GM21619 (cell line): ENCODE measurements around the gene REELD1.
A peak's percentile ranks its signal among the peaks of the same experiment; 100 is the strongest.

ENCODE experiments used
- ATAC-seq: cut with Tn5 transposase; IDR thresholded peaks from one replicate; pipeline ENCODE4 v1.9.1; 2021; ENCODE audit not compliant: unreplicated experiment

The REELD1 gene

GRCh38 chr4:146214238-146214637 is at the start of gene REELD1:
TSS of gene REELD1 (plus strand) at chr4:146214538. CDS start at chr4:146216953, 2,415 bp downstream.
- no peak for ATAC-seq

DNA sequence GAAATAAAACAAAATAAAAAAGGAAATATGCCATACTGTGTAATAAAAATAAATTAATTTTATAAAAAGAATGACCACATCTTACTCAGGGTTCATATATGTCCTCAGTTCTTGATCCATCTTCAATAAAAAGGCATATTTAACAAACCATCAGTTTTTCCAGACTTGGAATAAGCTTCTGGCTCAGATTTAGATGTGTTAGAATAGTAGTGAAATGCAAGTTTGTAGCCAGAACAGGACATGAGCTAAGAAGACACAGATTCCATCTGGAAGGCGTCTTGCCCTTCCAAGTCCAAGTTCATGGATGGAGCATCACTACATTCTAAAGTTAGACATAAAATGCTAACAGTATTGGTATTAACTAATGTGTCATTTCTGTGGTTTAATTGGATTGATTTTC is 49.1 kb upstream of the REELD1 start:
- no peak for ATAC-seq

DNA sequence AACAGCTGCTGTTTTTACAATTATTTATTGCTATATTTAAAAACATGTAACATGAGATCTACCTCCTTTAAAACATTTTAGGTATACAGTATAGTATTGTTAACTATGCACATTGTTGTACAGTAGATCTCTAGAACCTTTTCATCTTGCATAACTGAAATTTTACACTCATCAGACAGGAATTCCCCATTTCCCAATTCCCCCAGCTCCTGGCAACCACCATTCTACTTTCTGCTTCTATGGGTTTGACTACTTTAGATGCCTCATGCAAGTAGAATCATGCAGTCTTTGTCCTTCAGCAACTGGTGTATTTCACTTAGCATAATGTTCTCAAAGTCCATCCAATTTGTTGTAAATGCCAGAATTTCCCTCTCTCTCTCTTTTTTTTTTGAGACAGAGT is 48.5 kb upstream of the REELD1 start:
- ATAC-seq: no peak

DNA sequence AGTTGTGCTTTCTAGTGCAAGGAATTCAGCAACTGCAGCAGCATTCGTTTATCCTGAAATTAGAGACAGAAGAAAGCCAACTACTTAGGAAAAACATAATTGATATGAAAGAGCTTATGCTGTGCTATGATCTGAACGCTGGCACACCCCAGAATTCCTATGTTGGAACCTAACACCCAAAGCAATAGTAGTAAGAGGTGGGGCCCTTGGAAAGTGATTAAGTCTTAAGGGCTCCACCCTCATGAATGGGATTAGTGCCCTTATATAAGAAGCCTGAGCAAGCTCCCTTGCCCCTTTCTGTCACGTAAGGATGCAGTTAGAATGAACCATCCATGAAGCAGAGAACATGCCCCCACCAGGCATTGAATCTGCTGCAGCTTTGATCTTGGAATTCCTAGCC is 44.2 kb upstream of the REELD1 start:
- no peak for ATAC-seq

GRCh38 chr4:146175541-146176453 is 38.5 kb upstream of the REELD1 start, which contains the start of gene LSM6:
TSS of gene LSM6 (plus strand) at chr4:146175718. CDS start at chr4:146182922, 7,204 bp downstream.
- peak; percentile 92 for ATAC-seq

DNA sequence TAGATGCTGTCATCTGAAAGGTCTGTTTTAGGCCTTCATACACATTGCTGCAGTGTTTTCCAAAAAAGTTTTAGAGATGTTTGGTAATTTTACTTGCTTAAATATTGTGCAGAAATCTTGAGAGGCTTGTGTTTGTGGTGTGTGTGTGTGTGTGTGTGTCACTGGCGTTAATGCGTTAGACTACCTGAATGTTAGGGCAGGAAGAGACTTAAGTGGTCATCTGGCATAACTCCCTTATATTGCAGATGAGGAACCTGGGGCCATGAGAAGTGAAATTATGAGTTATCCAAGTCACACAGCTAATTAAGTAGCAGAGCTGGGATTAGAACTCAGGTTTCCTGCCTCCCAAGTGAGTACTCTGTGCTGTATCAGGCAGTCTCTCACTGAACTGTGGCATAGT is 37.4 kb upstream of the REELD1 start:
- ATAC-seq: no peak

DNA sequence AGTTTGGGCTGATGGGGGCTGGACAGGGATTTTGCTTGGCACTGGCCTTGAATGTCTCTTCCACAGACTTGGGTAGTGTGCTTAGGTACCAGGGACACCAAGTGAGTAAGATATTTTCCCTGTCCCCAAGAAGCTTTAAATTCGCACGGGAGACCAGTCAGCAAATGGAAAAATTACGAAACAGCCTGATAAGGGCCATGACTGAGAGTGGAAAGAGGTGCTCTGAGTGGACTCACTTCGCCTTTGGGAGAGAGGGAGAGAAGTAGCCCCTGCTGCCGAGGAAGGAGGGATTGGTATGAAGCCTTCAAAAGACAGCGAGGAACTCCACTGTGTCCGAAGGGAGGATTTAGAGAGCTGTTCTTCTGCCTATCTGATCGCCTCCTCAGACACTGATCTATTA is 36.2 kb upstream of the REELD1 start:
- ATAC-seq: no peak

GRCh38 chr4:146179784-146180370 is 34.5 kb upstream of the REELD1 start:
- no peak for ATAC-seq

DNA sequence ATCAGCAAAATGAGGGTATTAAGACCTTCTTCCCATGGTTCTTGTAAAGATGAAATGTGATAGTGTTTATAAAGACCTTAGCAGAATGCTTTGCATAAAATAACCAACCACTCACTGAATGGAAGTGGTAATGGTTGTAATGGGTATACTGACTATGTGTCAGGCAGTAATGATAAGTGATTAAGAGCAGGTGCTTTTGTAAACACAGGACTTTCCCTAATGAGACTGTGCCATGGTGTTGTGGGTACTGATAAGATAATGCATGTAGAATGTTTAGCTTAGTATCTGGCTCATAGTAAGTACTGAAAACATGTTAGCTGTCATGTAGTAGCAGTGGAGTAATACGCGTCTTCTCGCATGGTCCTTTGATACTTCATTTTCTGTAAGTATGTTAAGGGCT is 31.9 kb upstream of the REELD1 start:
- peak; percentile 43 for ATAC-seq

- ATAC-seq: no peak
These were observed 31.1 kb upstream of the REELD1 start for GRCh38 chr4:146183209-146183608.

GRCh38 chr4:146186041-146186440 is 28.3 kb upstream of the REELD1 start:
- ATAC-seq: no peak

DNA sequence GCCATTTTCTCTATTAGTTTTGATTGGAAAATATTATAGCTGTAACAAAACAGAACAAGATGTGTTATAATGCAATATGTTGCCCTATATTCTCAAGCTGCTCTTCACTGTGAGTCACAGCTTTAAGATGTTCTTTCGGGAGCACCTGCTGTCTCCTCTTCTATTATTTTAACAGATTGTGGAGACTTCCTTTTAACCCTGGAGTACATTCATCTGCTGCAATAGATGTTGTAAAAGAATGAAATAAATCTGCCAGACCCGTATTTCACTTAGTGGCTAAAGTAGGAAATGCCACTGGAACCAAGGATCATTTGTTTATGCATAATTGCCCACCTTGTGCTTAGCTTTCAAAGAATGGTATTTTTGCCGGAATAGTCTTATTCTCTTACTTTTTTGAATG is 27.7 kb upstream of the REELD1 start:
- ATAC-seq: no peak

DNA sequence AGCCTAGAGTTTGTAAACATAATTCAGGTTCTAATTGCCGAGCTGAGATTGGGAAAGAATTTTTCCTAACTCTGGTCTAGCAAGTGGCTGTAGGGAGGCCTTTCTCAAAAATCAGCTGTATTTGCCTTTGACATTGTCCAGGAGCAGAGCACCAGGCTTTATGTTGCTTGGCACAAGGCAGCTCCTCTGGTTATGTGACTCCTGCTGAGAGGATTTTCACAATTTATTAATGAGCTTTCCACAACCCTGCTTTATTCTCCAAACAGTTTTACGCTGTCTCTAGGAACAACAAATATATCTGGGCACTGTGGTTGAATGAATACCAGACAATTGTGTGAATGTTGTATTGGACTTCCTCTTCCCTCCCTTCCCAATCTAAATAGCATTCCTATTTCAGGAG is 23.9 kb upstream of the REELD1 start:
- ATAC-seq: no peak

- ATAC-seq: no peak
These were observed 22.4 kb upstream of the REELD1 start for GRCh38 chr4:146191766-146192458.

- ATAC-seq: no peak
These were observed 20.7 kb upstream of the REELD1 start for GRCh38 chr4:146193628-146194027.

DNA sequence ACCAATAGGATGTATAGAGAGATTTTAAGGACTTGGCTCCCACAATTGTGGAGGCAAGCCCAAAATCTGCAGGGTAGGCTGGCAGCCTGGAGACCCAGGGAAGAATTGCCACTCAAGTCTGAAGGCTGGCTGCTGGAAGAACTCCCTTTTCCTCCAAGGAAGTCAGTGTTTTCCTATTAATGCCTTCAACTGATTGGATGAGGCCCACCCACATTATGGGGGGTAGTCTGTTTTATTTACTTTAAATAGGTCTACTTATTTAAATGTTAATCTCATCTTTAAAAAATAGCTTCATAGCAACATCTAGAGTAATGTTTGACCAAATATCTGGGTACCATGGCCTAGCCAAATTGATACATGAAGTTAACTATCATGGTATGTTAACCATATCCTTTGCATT is 20.1 kb upstream of the REELD1 start:
- ATAC-seq: no peak

- no peak for ATAC-seq
These were observed 11.7 kb upstream of the REELD1 start for GRCh38 chr4:146202665-146203064.

DNA sequence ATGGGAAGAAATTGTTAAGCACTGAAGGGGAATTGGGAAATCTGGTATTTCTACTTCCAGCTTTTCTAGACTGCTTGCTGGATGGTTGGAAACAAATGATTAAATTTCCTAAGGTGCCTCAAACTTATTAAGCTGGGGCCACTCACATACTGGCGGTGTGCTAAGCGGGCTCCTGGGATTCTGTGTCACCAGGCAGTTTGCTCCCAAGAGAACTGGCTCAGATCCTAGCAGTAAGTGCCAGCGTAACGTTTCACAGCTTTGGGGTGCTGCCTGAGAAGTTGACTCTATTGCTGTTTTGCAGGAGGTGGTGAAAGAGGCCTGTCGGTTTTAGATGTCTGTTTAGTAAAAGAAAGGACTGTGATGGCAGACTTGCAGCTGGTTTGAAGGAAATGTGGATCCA is 6.9 kb upstream of the REELD1 start:
- no peak for ATAC-seq

DNA sequence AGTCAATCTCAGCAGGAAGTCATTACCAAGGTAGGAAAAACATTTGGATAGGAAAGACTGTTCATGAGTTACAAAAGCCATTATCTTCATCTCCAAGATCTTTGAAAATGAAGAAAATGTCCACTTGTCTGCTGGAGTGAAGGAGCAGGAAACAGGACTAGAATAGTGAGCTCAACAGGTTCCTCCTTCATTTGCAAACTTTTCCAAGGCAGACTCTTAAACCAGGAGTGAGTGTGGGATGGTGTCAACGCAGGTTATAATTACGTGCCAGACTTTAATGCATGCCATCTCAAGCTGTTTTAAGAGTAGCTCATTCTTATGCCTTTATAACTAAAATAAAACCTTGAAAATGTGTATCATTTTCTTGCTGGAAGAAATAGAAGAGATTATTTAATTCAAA is 3.4 kb upstream of the REELD1 start:
- no peak for ATAC-seq

- ATAC-seq: no peak
These were observed 2.9 kb upstream of the REELD1 start for GRCh38 chr4:146211440-146211839.

DNA sequence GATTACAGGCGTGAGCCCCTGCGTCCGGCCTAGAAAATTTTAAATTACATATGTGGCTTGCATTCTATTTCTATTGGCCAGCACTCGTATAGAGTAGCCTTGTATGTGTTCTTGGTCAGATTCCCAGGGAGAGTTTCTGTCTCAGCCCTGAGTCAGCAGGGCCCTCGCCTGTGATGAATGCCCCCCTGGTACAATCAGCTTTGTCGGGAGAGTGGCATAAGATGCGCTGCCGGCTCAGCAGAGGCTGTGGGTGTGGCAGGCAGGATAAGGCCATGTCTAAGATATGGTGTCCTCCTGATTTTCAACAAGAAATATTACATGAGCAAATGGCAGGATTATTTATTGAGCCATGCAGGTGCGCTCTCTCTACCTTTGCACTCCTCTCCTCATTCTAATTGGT is 1.6 kb upstream of the REELD1 start:
- no peak for ATAC-seq

- no peak for ATAC-seq
These were observed 8.0 kb downstream of the REELD1 start for GRCh38 chr4:146222313-146222712.
